Psoas muscle (tissue), 8 donors: ENCODE results near the gene KCNK1. TPM values are rescaled to one million over a fixed set of nuclear protein-coding genes. Genes with fewer than 3 reads are reported as not detected.

Source experiments
- ATAC-seq, 4 donors: fragments of 200-7000 bp; cut with Tn5 transposase; one replicate each; pipeline ENCODE4 v1.9.1; 2020; ENCODE audit warnings: moderate library complexity in 3 of 4, mild to moderate bottlenecking in 2 of 4
- DNase-seq, 2 donors: peaks; one replicate each; pipeline ENCODE4 v3.0.0-alpha.2; 2020
- H3K27ac ChIP-seq: fragments of 200-600 bp; one replicate; pipeline ENCODE4 v1.8.0; 2022
- H3K27me3 ChIP-seq, 3 donors: fragments of 200-600 bp in 1 of 3; one replicate each; pipeline versions ENCODE4 v1.6.1 to v1.8.0; 2013 to 2022; ENCODE audit warnings: low read length in 2 of 3, mild to moderate bottlenecking in 2 of 3, moderate library complexity in 1 of 3; ENCODE audit not compliant: insufficient read depth in 3 of 3
- H3K36me3 ChIP-seq, 2 donors: fragments of 200-600 bp in 1 of 2; one replicate each; pipeline versions ENCODE4 v1.6.1 to v1.8.0; 2013 to 2022; ENCODE audit warnings: low read depth in 1 of 2, mild to moderate bottlenecking in 1 of 2, moderate library complexity in 1 of 2; ENCODE audit not compliant: insufficient read depth in 1 of 2
- H3K4me1 ChIP-seq: fragments of 200-600 bp; one replicate; pipeline ENCODE4 v1.8.0; 2022
- H3K4me3 ChIP-seq: fragments of 200-600 bp; one replicate; pipeline ENCODE4 v1.8.0; 2022; ENCODE audit warnings: mild to moderate bottlenecking
- H3K9me3 ChIP-seq: fragments of 200-600 bp; one replicate; pipeline ENCODE4 v1.8.0; 2022
- CTCF ChIP-seq: fragments of 200-600 bp; IDR thresholded peaks from one replicate; pipeline ENCODE4 v1.8.0; 2022; ENCODE audit warnings: antibody characterized with exemption
- WGBS, 3 donors: extraction: QIAGEN DNeasy Blood & Tissue Kit; methylation state at CpG; one replicate each; pipeline versions ENCODE4 v1.1.6 to v1.1.7; 2013; 5-methylcytosine and 5-hydroxymethylcytosine counted together
- intact Hi-C, 2 donors: fragments of 100-400 bp; cut with DNase I; formaldehyde crosslinking; loops; one replicate each; pipeline versions ENCODE4 v1.11.0 to v1.14.2; 2022
- polyA plus RNA-seq, 3 donors: library from polyadenylated mRNA; stranded (reverse); fragments of 200-250 nt; gene quantifications; one replicate each; pipeline ENCODE4 v1.2.3, GENCODE V29; 2013
- total RNA-seq, 4 donors: library from RNA; stranded (reverse); fragmentation: NEBNext Ultra II Directional in 2 of 4; extraction: Animal tissue kit (Norgen Biotek cat#: 25700) in 2 of 4; gene quantifications; one replicate each; pipeline versions ENCODE4 v1.2.1 to v1.2.4, GENCODE V29; 2021 to 2023
- donor health status: healthy with polysubstance abuse.
- donor health status: DM: no; HTN: no; CAD: no; lungs with moderate emphysema.
- donor health status: Bipolar disorder and iron deficiency.
- donor health status: healthy.
- donor health status: DM: yes; HTN: yes; CAD: no.
- donor health status: DM: no; HTN: no; CAD: no.
- donor health status: DM: no; HTN: no; CAD: no.
- donor health status: DM: yes; HTN: yes; CAD: no.

KCNK1 gene
- total and polyA plus RNA-seq, 7 donors: 0.14 to 0.38 (median 0.19) TPM; not detected in 1

GRCh38 chr1:233641029-233641428 is 27.1 kb downstream of the KCNK1 start:
- 87 to 91% (median 90%) methylated on average over 6 of the region's 6 CpGs for WGBS, 3 donors
- no peaks in the 10 kb centered on the region for H3K4me1 ChIP-seq
- H3K27me3 ChIP-seq: no peaks in the 10 kb centered on the region
- no peaks in the 10 kb centered on the region for H3K9me3 ChIP-seq
- no peak overlapping the region for H3K4me3 ChIP-seq
- TF ChIP-seq CTCF: no peak
- intact Hi-C loops: no loop called here
- no peak overlapping the region for H3K27ac ChIP-seq
- DNase-seq (no peak), ATAC-seq (no peak)
- H3K36me3 ChIP-seq: no peaks in the 10 kb centered on the region

GRCh38 chr1:233647073-233647472 is 33.2 kb downstream of the KCNK1 start:
- H3K4me3 ChIP-seq: no peak overlapping the region
- no peaks in the 10 kb centered on the region for H3K27me3 ChIP-seq
- H3K36me3 ChIP-seq: no peaks in the 10 kb centered on the region
- ATAC-seq: no peak
- no peaks in the 10 kb centered on the region for H3K9me3 ChIP-seq
- intact Hi-C loops: no loop called here
- H3K27ac ChIP-seq: no peak overlapping the region
- no peak for TF ChIP-seq CTCF
- DNase-seq: no peak
- H3K4me1 ChIP-seq: no peaks in the 10 kb centered on the region
- WGBS, 3 donors: 13 to 23% (median 13%) methylated on average over 4 of the region's 4 CpGs

GRCh38 chr1:233647636-233648035 is 33.7 kb downstream of the KCNK1 start:
- H3K4me1 ChIP-seq: no peaks in the 10 kb centered on the region
- no peak overlapping the region for H3K4me3 ChIP-seq
- no peak for TF ChIP-seq CTCF
- H3K36me3 ChIP-seq: no peaks in the 10 kb centered on the region
- H3K27ac ChIP-seq: no peak overlapping the region
- H3K9me3 ChIP-seq: no peaks in the 10 kb centered on the region
- intact Hi-C loops: no loop called here
- ATAC-seq (no peak), DNase-seq (no peak)
- no peaks in the 10 kb centered on the region for H3K27me3 ChIP-seq
- 41 to 50% (median 42%) methylated on average over 2 of the region's 2 CpGs for WGBS, 3 donors

GRCh38 chr1:233651061-233651460 is 37.2 kb downstream of the KCNK1 start:
- Histone ChIP-seq H3K4me3 (no peak overlapping the region), H3K27me3 (no peaks in the 10 kb centered on the region), H3K36me3 (no peaks in the 10 kb centered on the region), H3K4me1 (no peaks in the 10 kb centered on the region), H3K9me3 (no peaks in the 10 kb centered on the region), H3K27ac (no peak overlapping the region)
- no peak for TF ChIP-seq CTCF
- intact Hi-C loops: no loop called here
- no peak for ATAC-seq
- WGBS, 3 donors: 78 to 80% (median 78%) methylated on average over 5 of the region's 5 CpGs
- no peak for DNase-seq

- WGBS, 3 donors: 57 to 69% (median 64%) methylated on average over 5 of the region's 5 CpGs
- Histone ChIP-seq H3K27me3 (no peaks in the 10 kb centered on the region), H3K4me1 (no peaks in the 10 kb centered on the region), H3K36me3 (no peaks in the 10 kb centered on the region), H3K4me3 (no peak overlapping the region), H3K27ac (no peak overlapping the region), H3K9me3 (no peaks in the 10 kb centered on the region)
- DNase-seq (no peak), ATAC-seq (no peak)
- intact Hi-C loops: no loop called here
- no peak for TF ChIP-seq CTCF
These were observed 37.8 kb downstream of the KCNK1 start for GRCh38 chr1:233651563-233652233.
